Esophagus squamous epithelium (tissue), 4 donors: ENCODE data around the gene TP53AIP1.

ENCODE experiments used
- POLR2A ChIP-seq, 4 donors: fragments of 450-650 bp; IDR thresholded peaks; one replicate each; pipeline ENCODE4 v1.6.1; 2017; ENCODE audit warnings: antibody characterized with exemption in 4 of 4, mild to moderate bottlenecking in 4 of 4, moderate library complexity in 3 of 4
- TF ChIP-seq, protein P1 (sequence below), 6 experiments: fragments of 450-650 bp in 4 of 6; fragments of 200-600 bp in 2 of 6; sonication (generic) in 2 of 6; IDR thresholded peaks; one replicate each; pipeline ENCODE4 v1.5.1; 2016 to 2019; ENCODE audit warnings: antibody characterized with exemption in 6 of 6, mild to moderate bottlenecking in 4 of 6, moderate library complexity in 4 of 6

DNA sequence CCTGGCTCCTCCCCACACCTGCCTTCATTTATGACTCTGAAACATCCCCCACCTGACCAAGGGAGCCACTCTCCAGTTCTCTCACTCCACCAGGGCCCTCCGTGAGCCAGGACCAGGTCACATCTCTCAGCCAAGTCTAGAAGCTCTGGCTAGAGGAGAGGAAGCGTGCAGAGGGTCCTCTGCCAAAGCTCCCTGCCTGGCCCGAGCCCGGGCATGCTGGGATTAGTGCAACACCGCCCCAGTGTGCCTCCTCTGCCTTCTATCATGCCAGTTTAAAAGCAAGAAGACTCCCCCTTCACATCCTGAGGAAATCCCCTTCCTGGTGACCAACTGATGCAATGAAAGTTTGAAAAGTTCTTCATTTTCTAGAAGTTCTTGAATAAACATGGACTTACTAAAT lies 23.5 kb downstream of the TP53AIP1 start:
- no peak for TF ChIP-seq POLR2A (IDR thresholded peaks at IDR 0.05)
- TF ChIP-seq, protein P1, sequence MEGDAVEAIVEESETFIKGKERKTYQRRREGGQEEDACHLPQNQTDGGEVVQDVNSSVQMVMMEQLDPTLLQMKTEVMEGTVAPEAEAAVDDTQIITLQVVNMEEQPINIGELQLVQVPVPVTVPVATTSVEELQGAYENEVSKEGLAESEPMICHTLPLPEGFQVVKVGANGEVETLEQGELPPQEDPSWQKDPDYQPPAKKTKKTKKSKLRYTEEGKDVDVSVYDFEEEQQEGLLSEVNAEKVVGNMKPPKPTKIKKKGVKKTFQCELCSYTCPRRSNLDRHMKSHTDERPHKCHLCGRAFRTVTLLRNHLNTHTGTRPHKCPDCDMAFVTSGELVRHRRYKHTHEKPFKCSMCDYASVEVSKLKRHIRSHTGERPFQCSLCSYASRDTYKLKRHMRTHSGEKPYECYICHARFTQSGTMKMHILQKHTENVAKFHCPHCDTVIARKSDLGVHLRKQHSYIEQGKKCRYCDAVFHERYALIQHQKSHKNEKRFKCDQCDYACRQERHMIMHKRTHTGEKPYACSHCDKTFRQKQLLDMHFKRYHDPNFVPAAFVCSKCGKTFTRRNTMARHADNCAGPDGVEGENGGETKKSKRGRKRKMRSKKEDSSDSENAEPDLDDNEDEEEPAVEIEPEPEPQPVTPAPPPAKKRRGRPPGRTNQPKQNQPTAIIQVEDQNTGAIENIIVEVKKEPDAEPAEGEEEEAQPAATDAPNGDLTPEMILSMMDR (IDR thresholded peaks at IDR 0.05): no peak
